IMR-90 (cell line): ENCODE results near the gene CNNM3. TPM values are rescaled to one million over a fixed set of nuclear protein-coding genes. Genes with fewer than 3 reads are reported as not detected.

ENCODE experiments used
- ATAC-seq: fragments of 200-7000 bp; cut with Tn5 transposase; 2 replicates; pipeline ENCODE4 v1.9.1; 2020; ENCODE audit warnings: low read depth, mild to moderate bottlenecking, moderate library complexity
- BruUV-seq: library from RNA; stranded (reverse); fragments of 400-500 nt; replicated peaks from 2 replicates; lab custom pipeline; 2021; lab: Mats Ljungman, UMichigan
- CTCF ChIA-PET: fragments of 300-600 bp; formaldehyde crosslinking; extraction: SDS; loops from one replicate; lab custom pipeline; 2021; ENCODE audit warnings: antibody characterized with exemption; lab: Yijun Ruan, JAX
- POLR2A ChIA-PET: fragments of 300-600 bp; sonication (Branson Sonifier 250); formaldehyde crosslinking; loops from one replicate; lab custom pipeline; 2022; ENCODE audit warnings: antibody characterized with exemption; ENCODE audit not compliant: unreplicated experiment; lab: Charles Lee
- DNase-seq: peaks from one replicate; pipeline ENCODE4 v3.0.0; 2013
- H2AFZ ChIP-seq: replicated peaks from 2 replicates; pipeline ENCODE3; 2013; ENCODE audit warnings: low read length, mild to moderate bottlenecking; ENCODE audit not compliant: poor library complexity
- H2AK5ac ChIP-seq: 2 replicates; pipeline ENCODE4 v1.6.1; 2013; ENCODE audit warnings: low read depth, low read length, inconsistent platforms
- H2AK9ac ChIP-seq: replicated peaks from 2 replicates; pipeline ENCODE3; 2013; ENCODE audit warnings: mild to moderate bottlenecking, low read depth, low read length, moderate library complexity; ENCODE audit not compliant: poor library complexity
- H2BK120ac ChIP-seq: 2 replicates; pipeline ENCODE4 v1.6.1; 2013; ENCODE audit warnings: low read depth, low read length, inconsistent platforms
- H2BK15ac ChIP-seq: 3 replicates; pipeline ENCODE4 v1.6.1; 2013; ENCODE audit warnings: low read depth, low read length, inconsistent platforms
- H2BK20ac ChIP-seq: 2 replicates; pipeline ENCODE4 v1.6.1; 2013; ENCODE audit warnings: low read depth, mild to moderate bottlenecking, inconsistent platforms, low read length, moderate library complexity
- H2BK5ac ChIP-seq: 2 replicates; pipeline ENCODE4 v1.6.1; 2013; ENCODE audit warnings: mild to moderate bottlenecking, low read depth, low read length, inconsistent platforms; ENCODE audit not compliant: poor library complexity, severe bottlenecking
- H3K14ac ChIP-seq: replicated peaks from 2 replicates; pipeline ENCODE4 v1.6.1; 2013; ENCODE audit warnings: low read depth, low read length, inconsistent platforms
- H3K18ac ChIP-seq: 2 replicates; pipeline ENCODE4 v1.6.1; 2013; ENCODE audit warnings: low read depth, low read length, control low read depth
- H3K23ac ChIP-seq: 2 replicates; pipeline ENCODE4 v1.6.1; 2013; ENCODE audit warnings: low read depth, low read length, inconsistent platforms
- H3K27ac ChIP-seq: 2 replicates; pipeline ENCODE4 v1.5.1; 2013; ENCODE audit warnings: mild to moderate bottlenecking, control low read depth, low read length; ENCODE audit not compliant: insufficient read depth
- H3K27me3 ChIP-seq: 2 replicates; pipeline ENCODE4 v1.6.1; 2013; ENCODE audit warnings: low read length; ENCODE audit not compliant: control insufficient read depth, insufficient read depth
- H3K36me3 ChIP-seq: 2 replicates; pipeline ENCODE4 v1.6.1; 2013; ENCODE audit warnings: low read length, mixed read lengths; ENCODE audit not compliant: control insufficient read depth, insufficient read depth
- H3K4ac ChIP-seq: 2 replicates; pipeline ENCODE4 v1.6.1; 2013; ENCODE audit warnings: low read depth, low read length, inconsistent platforms
- H3K4me1 ChIP-seq: 2 replicates; pipeline ENCODE4 v1.6.1; 2013; ENCODE audit warnings: low read length, mixed read lengths; ENCODE audit not compliant: control insufficient read depth, insufficient read depth
- H3K4me2 ChIP-seq: 2 replicates; pipeline ENCODE4 v1.6.1; 2013; ENCODE audit warnings: low read depth, mild to moderate bottlenecking, control low read depth, low read length, moderate library complexity
- H3K4me3 ChIP-seq: 2 replicates; pipeline ENCODE4 v1.5.1; 2013; ENCODE audit warnings: low read depth, mild to moderate bottlenecking, control low read depth, low read length, moderate library complexity; ENCODE audit not compliant: insufficient read depth
- H3K56ac ChIP-seq: 2 replicates; pipeline ENCODE4 v1.6.1; 2013; ENCODE audit warnings: low read length, inconsistent platforms; ENCODE audit not compliant: insufficient read depth; ENCODE audit errors: extremely low read depth
- H3K79me1 ChIP-seq, 2 experiments: 2 replicates each; pipeline ENCODE4 v1.6.1; 2013; ENCODE audit warnings: low read length in 2 of 2, inconsistent platforms in 1 of 2, low read depth in 1 of 2
- H3K9ac ChIP-seq: 2 replicates; pipeline ENCODE4 v1.6.1; 2013; ENCODE audit warnings: low read depth, low read length, control low read depth
- H3K9me1 ChIP-seq: 2 replicates; pipeline ENCODE4 v1.6.1; 2013; ENCODE audit warnings: low read length, inconsistent platforms; ENCODE audit not compliant: insufficient read depth
- H3K9me3 ChIP-seq: 2 replicates; pipeline ENCODE4 v1.6.1; 2013; ENCODE audit warnings: low read length; ENCODE audit not compliant: control insufficient read depth, insufficient read depth
- H4K20me1 ChIP-seq: 2 replicates; pipeline ENCODE4 v1.6.1; 2013; ENCODE audit warnings: low read length, inconsistent platforms; ENCODE audit not compliant: insufficient read depth
- H4K5ac ChIP-seq: 2 replicates; pipeline ENCODE4 v1.6.1; 2013; ENCODE audit warnings: mild to moderate bottlenecking, low read depth, low read length, control low read depth
- H4K8ac ChIP-seq, 2 experiments: 2 replicates each; pipeline ENCODE4 v1.6.1; 2013; ENCODE audit warnings: low read depth in 2 of 2, low read length in 2 of 2, control low read depth in 1 of 2, inconsistent platforms in 1 of 2
- H4K91ac ChIP-seq: 2 replicates; pipeline ENCODE4 v1.6.1; 2013; ENCODE audit warnings: low read depth, low read length, inconsistent platforms; ENCODE audit not compliant: insufficient read depth
- BHLHE40 ChIP-seq: fragments of 150-350 bp; IDR thresholded peaks from 2 replicates; pipeline ENCODE4 v1.6.1; 2016; ENCODE audit warnings: mild to moderate bottlenecking, low read depth, low read length
- CEBPB ChIP-seq: IDR thresholded peaks from 2 replicates; pipeline ENCODE4 v1.6.1; 2012; ENCODE audit warnings: low read depth, low read length, improper control_type of control experiment
- CHD1 ChIP-seq: IDR thresholded peaks from 2 replicates; pipeline ENCODE4 v1.6.1; 2012; ENCODE audit warnings: low read depth, low read length, improper control_type of control experiment
- CTCF ChIP-seq: conservative IDR thresholded peaks from 2 replicates; pipeline ENCODE4 v1.5.1; 2012; ENCODE audit warnings: mild to moderate bottlenecking, low read depth, low read length, improper control_type of control experiment
- ELK1 ChIP-seq: fragments of 150-350 bp; IDR thresholded peaks from 2 replicates; pipeline ENCODE4 v1.6.1; 2016; ENCODE audit warnings: low read depth, mild to moderate bottlenecking, low read length, moderate library complexity, borderline replicate concordance
- FOS ChIP-seq: fragments of 150-350 bp; IDR thresholded peaks from 2 replicates; pipeline ENCODE4 v1.6.1; 2016; ENCODE audit warnings: low read depth, low read length
- MAFK ChIP-seq: IDR thresholded peaks from 2 replicates; pipeline ENCODE4 v1.6.1; 2012; ENCODE audit warnings: low read depth, low read length, improper control_type of control experiment
- MAZ ChIP-seq: IDR thresholded peaks from 2 replicates; pipeline ENCODE4 v1.6.1; 2012; ENCODE audit warnings: low read depth, mild to moderate bottlenecking, low read length, improper control_type of control experiment, moderate library complexity, borderline replicate concordance
- MXI1 ChIP-seq: IDR thresholded peaks from 2 replicates; pipeline ENCODE4 v1.6.1; 2012; ENCODE audit warnings: low read depth, mild to moderate bottlenecking, low read length, moderate library complexity, borderline replicate concordance
- NFE2L2 ChIP-seq: fragments of 150-350 bp; IDR thresholded peaks from 2 replicates; pipeline ENCODE4 v1.6.1; 2016; ENCODE audit warnings: low read depth, mild to moderate bottlenecking, low read length
- POLR2A ChIP-seq: IDR thresholded peaks from 2 replicates; pipeline ENCODE4 v1.6.1; 2012; ENCODE audit warnings: mild to moderate bottlenecking, low read depth, low read length
- RAD21 ChIP-seq: IDR thresholded peaks from 2 replicates; pipeline ENCODE4 v1.6.1; 2012; ENCODE audit warnings: low read length, improper control_type of control experiment
- RCOR1 ChIP-seq: IDR thresholded peaks from 2 replicates; pipeline ENCODE4 v1.6.1; 2012; ENCODE audit warnings: mild to moderate bottlenecking, low read length, improper control_type of control experiment; ENCODE audit not compliant: insufficient replicate concordance
- USF2 ChIP-seq: fragments of 150-350 bp; IDR thresholded peaks from 2 replicates; pipeline ENCODE4 v1.6.1; 2017; ENCODE audit warnings: mild to moderate bottlenecking, antibody characterized with exemption, low read length, low read depth
- WGBS, 2 experiments: methylation state at CpG; one replicate each; pipeline versions ENCODE4 v1.1.5 to v1.1.7; 2013; ENCODE audit warnings: missing lambda C conversion rate in 2 of 2; ENCODE audit not compliant: insufficient read length in 1 of 2; ENCODE audit errors: extremely low coverage in 2 of 2; 5-methylcytosine and 5-hydroxymethylcytosine counted together
- dilution Hi-C: fragments of 300-500 bp; cut with HindIII; formaldehyde crosslinking; loops from one replicate; pipeline ENCODE4 v1.14.3; 2018; ENCODE audit warnings: low sequenced_read_pairs; ENCODE audit not compliant: unreplicated experiment
- in situ Hi-C: fragments of 300-500 bp; cut with MboI; formaldehyde crosslinking; loops from 3 replicates; pipeline ENCODE4 v1.14.3; 2019; ENCODE audit warnings: low sequenced_read_pairs, inconsistent platforms, mixed read lengths
- intact Hi-C: fragments of 100-400 bp; cut with micrococcal nuclease; formaldehyde crosslinking; loops from 2 replicates; pipeline ENCODE4 v1.10.0; 2022
- polyA plus RNA-seq, 3 experiments: library from polyadenylated mRNA; depleted of rRNA; stranded (reverse); fragments of >200 nt; gene quantifications; 2 replicates each; pipeline ENCODE4 v1.2.3, GENCODE V29; 2012; ENCODE audit warnings: low replicate concordance in 1 of 3
- total RNA-seq: library from RNA; depleted of rRNA; stranded (reverse); fragments of >200 nt; gene quantifications from 2 replicates; pipeline ENCODE4 v1.2.3, GENCODE V29; 2012

The CNNM3 gene
- total and polyA plus RNA-seq, 2 of the 4 experiments (the other 2 are of a cell fraction), result 2.3 to 6.1 TPM

GRCh38 chr2:96839875-96840850 is 24.1 kb downstream of the CNNM3 start:
- Histone ChIP-seq H2BK15ac (no peak overlapping the region), H2AFZ (peak overlapping the region; percentile 32), H4K5ac (no peak overlapping the region), H4K91ac (no peak overlapping the region), H2BK20ac (no peak overlapping the region), H2BK5ac (no peak overlapping the region), H3K9ac (no peak overlapping the region), H3K23ac (no peak overlapping the region), H3K56ac (no peak overlapping the region), H2AK5ac (no peak overlapping the region), H3K27ac (no peak overlapping the region), H4K8ac (no peak overlapping the region), H4K20me1 (no peaks in the 10 kb centered on the region; the same call in 1 of the 2 replicates), H3K4me1 (no peaks in the 10 kb centered on the region), H3K18ac (no peak overlapping the region), H2AK9ac (no peak overlapping the region), H3K9me1 (no peaks in the 10 kb centered on the region), H3K9me3 (no peaks in the 10 kb centered on the region), H3K79me1 (no peaks in the 10 kb centered on the region), H2BK120ac (no peak overlapping the region), H3K4me3 (no peak overlapping the region), H3K4me2 (no peak overlapping the region), H3K36me3 (peaks cover 3% of the 10 kb centered on the region), H3K27me3 (no peaks in the 10 kb centered on the region), H3K4ac (no peak overlapping the region), H3K14ac (no peak overlapping the region)
- ChIA-PET POLR2A (no interaction called here), CTCF (no interaction called here)
- ATAC-seq (no peak), DNase-seq (no peak)
- dilution Hi-C loops, result no loop called here
- intact Hi-C loops, result no loop called here
- no TSS peak for BruUV-seq
- in situ Hi-C loops, result no loop called here
- 91% methylated on average over 9 of the region's 37 CpGs; no CpG with 5 or more reads in 1 of the 2 experiments for WGBS, 2 experiments
- TF ChIP-seq USF2 (no peak), CHD1 (no peak), FOS (no peak), RAD21 (no peak), BHLHE40 (no peak), MAFK (no peak), CTCF (no peak), CEBPB (no peak), ELK1 (no peak), MAZ (no peak), NFE2L2 (no peak), RCOR1 (no peak), MXI1 (no peak), POLR2A (no peak)
